ENCODE data around the gene VCPKMT. TPM values are rescaled to one million over a fixed set of nuclear protein-coding genes. Genes with fewer than 3 reads are reported as not detected.

VCPKMT gene
- total and polyA plus RNA-seq, 12 donors = 1.9 to 28.5 (median 3.2) TPM

DNA sequence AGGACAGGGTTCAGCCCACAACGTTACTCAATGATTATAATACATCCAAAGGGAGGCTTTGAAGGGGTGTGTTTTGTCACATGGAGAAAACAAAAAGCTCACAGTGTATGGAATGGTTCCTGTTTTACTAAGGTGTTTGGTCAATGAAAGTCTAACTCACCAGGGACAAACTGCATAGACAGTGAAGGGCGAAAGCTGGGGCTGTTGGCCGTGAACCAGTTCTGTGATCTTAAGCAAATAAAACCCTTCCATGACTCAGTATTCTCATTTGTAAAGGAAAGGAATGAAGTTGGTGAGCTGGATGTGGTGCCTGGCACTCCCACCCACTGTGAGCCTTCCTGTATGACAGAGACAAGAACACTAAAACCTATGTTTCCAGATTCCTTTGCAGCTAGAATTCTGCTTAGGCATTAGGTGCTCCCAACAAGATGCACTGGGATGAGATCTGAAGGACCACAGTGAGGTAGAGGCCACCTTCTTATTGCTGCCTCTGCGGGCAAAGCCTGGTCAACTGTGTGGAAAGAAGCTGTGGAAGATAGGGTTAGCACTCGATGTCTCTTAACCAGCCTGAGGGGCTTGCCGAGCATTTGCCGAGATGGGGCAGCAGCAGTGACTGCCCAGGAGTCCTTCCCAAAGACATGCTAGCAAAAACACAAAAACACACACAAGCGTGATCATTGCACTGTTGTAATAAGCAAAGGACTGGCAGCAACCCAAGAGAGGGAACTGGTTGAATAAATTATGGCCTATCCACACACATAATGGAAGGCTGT is 48.5 kb downstream of the VCPKMT start:
- no peak for ATAC-seq
- intact Hi-C loops (cut with DNase I) = no loop called here

DNA sequence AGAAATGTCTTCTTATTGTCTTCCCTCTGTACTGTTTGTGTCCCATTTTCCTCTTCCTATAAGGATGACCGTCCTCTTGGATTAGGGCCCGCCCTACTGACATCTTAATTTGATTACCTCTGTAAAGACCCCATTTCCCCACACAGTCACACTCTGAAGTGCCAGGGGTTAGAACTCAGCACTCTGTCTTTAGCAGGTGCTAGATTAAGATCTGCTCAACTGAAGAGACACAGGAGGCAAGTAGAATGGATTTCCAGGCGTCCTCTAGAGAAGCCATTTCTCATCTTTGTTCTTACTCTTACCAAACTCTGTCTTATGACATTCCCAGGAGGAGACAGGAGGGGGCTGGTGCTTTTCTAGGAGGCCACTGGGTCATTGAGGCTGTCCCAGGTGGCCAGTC is 50.8 kb downstream of the VCPKMT start:
- intact Hi-C loops (cut with DNase I) = no loop called here
- H3K4me3 ChIP-seq = no peak overlapping the region
- ATAC-seq = no peak
- H3K9me3 ChIP-seq = no peaks in the 10 kb centered on the region
- 87 to 89% methylated on average over 3 of the region's 3 CpGs for WGBS, 2 donors
- H3K4me1 ChIP-seq = peaks cover 9 to 47% (median 16%) of the 10 kb centered on the region in 9 donors
- DNase-seq = no peak
- peak overlapping the region in 2 of 10 donors; percentile 9 to 92 for H3K27ac ChIP-seq
- H3K36me3 ChIP-seq = no peaks in the 10 kb centered on the region
- TF ChIP-seq, protein P1, sequence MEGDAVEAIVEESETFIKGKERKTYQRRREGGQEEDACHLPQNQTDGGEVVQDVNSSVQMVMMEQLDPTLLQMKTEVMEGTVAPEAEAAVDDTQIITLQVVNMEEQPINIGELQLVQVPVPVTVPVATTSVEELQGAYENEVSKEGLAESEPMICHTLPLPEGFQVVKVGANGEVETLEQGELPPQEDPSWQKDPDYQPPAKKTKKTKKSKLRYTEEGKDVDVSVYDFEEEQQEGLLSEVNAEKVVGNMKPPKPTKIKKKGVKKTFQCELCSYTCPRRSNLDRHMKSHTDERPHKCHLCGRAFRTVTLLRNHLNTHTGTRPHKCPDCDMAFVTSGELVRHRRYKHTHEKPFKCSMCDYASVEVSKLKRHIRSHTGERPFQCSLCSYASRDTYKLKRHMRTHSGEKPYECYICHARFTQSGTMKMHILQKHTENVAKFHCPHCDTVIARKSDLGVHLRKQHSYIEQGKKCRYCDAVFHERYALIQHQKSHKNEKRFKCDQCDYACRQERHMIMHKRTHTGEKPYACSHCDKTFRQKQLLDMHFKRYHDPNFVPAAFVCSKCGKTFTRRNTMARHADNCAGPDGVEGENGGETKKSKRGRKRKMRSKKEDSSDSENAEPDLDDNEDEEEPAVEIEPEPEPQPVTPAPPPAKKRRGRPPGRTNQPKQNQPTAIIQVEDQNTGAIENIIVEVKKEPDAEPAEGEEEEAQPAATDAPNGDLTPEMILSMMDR (IDR thresholded peaks at IDR 0.05) = no peak
- no peaks in the 10 kb centered on the region for H3K27me3 ChIP-seq

More for the DNA sequence above, 48.5 kb downstream of the VCPKMT start:
- DNase-seq = no peak
- TF ChIP-seq, protein P1 (IDR thresholded peaks at IDR 0.05) = no peak
- no peaks in the 10 kb centered on the region for H3K27me3 ChIP-seq
- WGBS, 2 donors = 93 to 96% methylated on average over 8 of the region's 8 CpGs
- H3K9me3 ChIP-seq = no peaks in the 10 kb centered on the region
- H3K4me3 ChIP-seq = no peak overlapping the region
- no peaks in the 10 kb centered on the region for H3K36me3 ChIP-seq
- H3K27ac ChIP-seq = no peak overlapping the region
- H3K4me1 ChIP-seq = peaks cover 0 to 29% (median 0%) of the 10 kb centered on the region in 9 donors

DNA sequence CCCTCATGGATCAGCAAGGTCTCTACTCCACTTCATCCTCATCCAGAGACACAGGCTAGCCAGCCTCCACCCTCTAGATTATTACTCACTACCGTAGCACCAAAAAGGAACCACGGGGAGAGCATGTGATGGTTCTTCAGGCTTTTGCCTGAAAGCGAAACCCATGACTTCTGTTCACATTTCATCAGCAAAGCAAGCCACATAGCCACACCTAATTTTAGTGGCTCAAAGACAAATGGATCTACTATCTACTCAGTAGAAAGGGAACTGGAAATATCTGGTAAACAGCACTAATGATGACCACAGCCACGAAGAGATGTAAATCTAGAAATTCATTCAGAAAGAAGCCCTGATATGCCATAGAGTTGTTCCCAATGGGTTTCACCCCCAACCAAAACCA is 51.4 kb downstream of the VCPKMT start:
- H3K4me1 ChIP-seq = peaks cover 14 to 53% (median 21%) of the 10 kb centered on the region in 9 donors
- TF ChIP-seq, protein P1 (IDR thresholded peaks at IDR 0.05) = no peak
- 76 to 84% methylated on average over 4 of the region's 4 CpGs for WGBS, 2 donors
- H3K9me3 ChIP-seq = no peaks in the 10 kb centered on the region
- intact Hi-C loops (cut with DNase I) = loop anchor here in 1 of 10 donors (5.0 kb wide), 1 partner anchor 63 kb away; no protein-coding TSS in a partner anchor
- ATAC-seq = peak in 7 of 8 donors; percentile 11 to 43 (median 30)
- DNase-seq = peak in 1 of 2 donors; percentile 26
- no peak overlapping the region for H3K4me3 ChIP-seq
- H3K36me3 ChIP-seq = no peaks in the 10 kb centered on the region
- no peaks in the 10 kb centered on the region for H3K27me3 ChIP-seq
- peak overlapping the region in 2 of 10 donors; percentile 9 to 92 for H3K27ac ChIP-seq

GRCh38 chr14:50063876-50064420 is 52.4 kb downstream of the VCPKMT start:
- ATAC-seq (no peak), DNase-seq (no peak)
- H3K36me3 ChIP-seq = no peaks in the 10 kb centered on the region
- H3K9me3 ChIP-seq = no peaks in the 10 kb centered on the region
- 94% methylated on average over 9 of the region's 9 CpGs for WGBS, 2 donors
- H3K27ac ChIP-seq = peak overlapping the region in 1 of 10 donors; percentile 92
- no peaks in the 10 kb centered on the region for H3K27me3 ChIP-seq
- H3K4me1 ChIP-seq = peaks cover 14 to 59% (median 21%) of the 10 kb centered on the region in 9 donors
- intact Hi-C loops (cut with DNase I) = loop anchor here in 1 of 10 donors (5.0 kb wide), 1 partner anchor 62 kb away; no protein-coding TSS in a partner anchor
- TF ChIP-seq, protein P1 (IDR thresholded peaks at IDR 0.05) = no peak
- H3K4me3 ChIP-seq = no peak overlapping the region
